Measurements from ENCODE around the gene WDR27.

DNA sequence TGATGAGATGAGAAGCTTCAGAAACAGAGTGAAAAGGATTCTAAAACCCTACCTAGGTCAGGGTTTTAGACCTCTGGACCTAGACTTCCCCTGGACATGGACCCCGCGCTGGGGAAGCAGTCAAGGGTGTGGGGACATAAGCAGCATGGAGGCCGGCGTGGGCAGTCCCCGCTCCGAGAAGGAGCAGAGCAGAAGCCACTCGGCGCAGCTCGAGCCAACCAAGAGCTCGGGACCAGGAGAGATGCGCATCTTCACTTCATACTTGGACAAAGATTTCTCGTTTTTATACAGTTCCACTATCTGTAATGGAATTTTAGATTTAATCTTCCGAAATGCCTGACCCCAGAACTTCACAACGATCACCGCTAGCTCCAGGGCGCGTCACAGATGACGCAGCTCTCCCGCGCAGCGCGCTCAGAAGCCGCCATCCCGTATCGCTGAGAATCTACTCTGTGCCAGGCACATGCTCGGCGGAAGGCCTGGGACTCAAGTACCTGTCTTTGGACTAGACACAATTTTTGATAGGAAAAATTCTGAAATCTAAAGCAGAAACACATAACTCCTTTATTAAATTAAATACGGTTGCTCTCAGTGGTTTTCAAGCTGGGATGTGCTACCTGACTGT is 60.3 kb downstream of the WDR27 start:
- TF ChIP-seq, protein P1, sequence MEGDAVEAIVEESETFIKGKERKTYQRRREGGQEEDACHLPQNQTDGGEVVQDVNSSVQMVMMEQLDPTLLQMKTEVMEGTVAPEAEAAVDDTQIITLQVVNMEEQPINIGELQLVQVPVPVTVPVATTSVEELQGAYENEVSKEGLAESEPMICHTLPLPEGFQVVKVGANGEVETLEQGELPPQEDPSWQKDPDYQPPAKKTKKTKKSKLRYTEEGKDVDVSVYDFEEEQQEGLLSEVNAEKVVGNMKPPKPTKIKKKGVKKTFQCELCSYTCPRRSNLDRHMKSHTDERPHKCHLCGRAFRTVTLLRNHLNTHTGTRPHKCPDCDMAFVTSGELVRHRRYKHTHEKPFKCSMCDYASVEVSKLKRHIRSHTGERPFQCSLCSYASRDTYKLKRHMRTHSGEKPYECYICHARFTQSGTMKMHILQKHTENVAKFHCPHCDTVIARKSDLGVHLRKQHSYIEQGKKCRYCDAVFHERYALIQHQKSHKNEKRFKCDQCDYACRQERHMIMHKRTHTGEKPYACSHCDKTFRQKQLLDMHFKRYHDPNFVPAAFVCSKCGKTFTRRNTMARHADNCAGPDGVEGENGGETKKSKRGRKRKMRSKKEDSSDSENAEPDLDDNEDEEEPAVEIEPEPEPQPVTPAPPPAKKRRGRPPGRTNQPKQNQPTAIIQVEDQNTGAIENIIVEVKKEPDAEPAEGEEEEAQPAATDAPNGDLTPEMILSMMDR (IDR thresholded peaks at IDR 0.05), result no peak
- TF ChIP-seq POLR2A (IDR thresholded peaks at IDR 0.05), result no peak

All from esophagus squamous epithelium (tissue), 4 donors.